Spleen (tissue), 13 donors: ENCODE results near the gene NR2C2. TPM values are rescaled to one million over a fixed set of nuclear protein-coding genes. Genes with fewer than 3 reads are reported as not detected.
A peak's percentile ranks its signal among the peaks of the same experiment; 100 is the strongest.

Experiments
- DNase-seq: peaks from one replicate; pipeline ENCODE4 v3.0.0-alpha.2; 2020
- H3K27ac ChIP-seq, 8 donors: fragments of 200-600 bp; sonication (generic) in 7 of 8; 1 replicate in 4 of 8; 2 replicates in 4 of 8; pipeline versions ENCODE4 v1.5.0 to v1.8.0; 2016 to 2021; ENCODE audit warnings: inconsistent platforms in 4 of 8, mild to moderate bottlenecking in 4 of 8, moderate library complexity in 1 of 8
- H3K27me3 ChIP-seq, 7 donors: fragments of 200-600 bp; sonication (generic) in 6 of 7; replicated peaks in 1 of 7; 1 replicate in 4 of 7; 2 replicates in 3 of 7; pipeline versions ENCODE4 v1.5.0 to v1.8.0; 2016 to 2021; ENCODE audit warnings: inconsistent platforms in 3 of 7, mild to moderate bottlenecking in 1 of 7
- H3K36me3 ChIP-seq, 6 donors: fragments of 200-600 bp; sonication (generic) in 5 of 6; 1 replicate in 4 of 6; 2 replicates in 2 of 6; pipeline versions ENCODE4 v1.5.0 to v1.8.0; 2016 to 2021; ENCODE audit warnings: inconsistent platforms in 2 of 6
- H3K4me1 ChIP-seq, 6 donors: fragments of 200-600 bp; sonication (generic) in 5 of 6; 1 replicate in 3 of 6; 2 replicates in 3 of 6; pipeline versions ENCODE4 v1.5.0 to v1.8.0; 2016 to 2021; ENCODE audit warnings: inconsistent platforms in 3 of 6
- H3K4me3 ChIP-seq, 8 donors: fragments of 200-600 bp; sonication (generic) in 7 of 8; 1 replicate in 4 of 8; 2 replicates in 4 of 8; pipeline versions ENCODE4 v1.5.0 to v1.8.0; 2016 to 2021; ENCODE audit warnings: inconsistent platforms in 4 of 8, mild to moderate bottlenecking in 4 of 8, moderate library complexity in 2 of 8
- H3K9me3 ChIP-seq, 8 donors: fragments of 200-600 bp; sonication (generic) in 7 of 8; 1 replicate in 4 of 8; 2 replicates in 4 of 8; pipeline versions ENCODE4 v1.5.0 to v1.8.0; 2016 to 2021; ENCODE audit warnings: inconsistent platforms in 4 of 8
- CTCF ChIP-seq, 11 experiments: fragments of 200-600 bp in 7 of 11; fragments of 450-650 bp in 4 of 11; sonication (generic) in 4 of 11; IDR thresholded peaks in 8 of 11; conservative IDR thresholded peaks in 3 of 11; 1 replicate in 7 of 11; 2 replicates in 4 of 11; pipeline versions ENCODE4 v1.4.0 to v1.8.0; 2016 to 2021; ENCODE audit warnings: antibody characterized with exemption in 11 of 11, inconsistent platforms in 4 of 11, mild to moderate bottlenecking in 1 of 11
- POLR2A ChIP-seq, 3 donors: fragments of 450-650 bp; IDR thresholded peaks; one replicate each; pipeline ENCODE4 v1.5.1; 2017; ENCODE audit warnings: antibody characterized with exemption in 3 of 3, mild to moderate bottlenecking in 1 of 3
- POLR2AphosphoS5 ChIP-seq, 3 donors: sonication (generic); formaldehyde crosslinking; IDR thresholded peaks; one replicate each; pipeline ENCODE4 v1.5.1; 2017; ENCODE audit warnings: antibody characterized with exemption in 3 of 3
- WGBS, 5 donors: extraction: QIAGEN DNeasy Blood & Tissue Kit in 3 of 5; methylation state at CpG; one replicate each; pipeline versions ENCODE4 v1.1.5 to v1.1.7; 2013 to 2018; 5-methylcytosine and 5-hydroxymethylcytosine counted together
- intact Hi-C: fragments of 100-400 bp; cut with DNase I; formaldehyde crosslinking; loops from one replicate; pipeline ENCODE4 v1.15.0; 2023; ENCODE audit warnings: low total_unique reads
- long read RNA-seq, 2 donors: transcript quantifications; one replicate each; lab custom pipeline, GENCODE V29; 2026
- polyA plus RNA-seq, 3 donors: library from polyadenylated mRNA; stranded (reverse); fragments of 200-250 nt; gene quantifications; one replicate each; pipeline ENCODE4 v1.2.1, GENCODE V29; 2013
- total RNA-seq, 7 donors: library from RNA; depleted of rRNA in 3 of 7; stranded (reverse); fragments of >200 nt in 3 of 7; fragmentation: NEBNext Ultra II Directional in 4 of 7; extraction: Animal tissue kit (Norgen Biotek cat#: 25700) in 4 of 7; gene quantifications; one replicate each; pipeline versions ENCODE4 v1.1.0 to v1.2.1, GENCODE V29; 2016 to 2021
- donor health status: healthy with polysubstance abuse.
- donor health status: DM: no; HTN: no; CAD: no; lungs with moderate emphysema.
- donor health status: DM: no; HTN: no; CAD: no.
- donor health status: Bipolar disorder and iron deficiency.
- donor health status: healthy.
- donor health status: DM: no; HTN: no; CAD: no.
- donor health status: DM: yes; HTN: yes; CAD: no.

The NR2C2 gene
- total RNA-seq (10 to 100 TPM; 55.9 to 75.5 (median 64.1) TPM), polyA plus RNA-seq (10 to 100 TPM in 1 of 3 donors, 1 to 10 TPM in 2; 7.2 to 10.3 (median 7.8) TPM)
- long read RNA-seq, donor 1, partial matches to known transcripts = 0 of 2 reads
- long read RNA-seq, donor 1, other reads (novel, unspliced or antisense) = 0 of 2 reads
- long read RNA-seq, donor 2, partial matches to known transcripts = 6 of 8 reads
- long read RNA-seq, donor 2, other reads (novel, unspliced or antisense) = 0 of 8 reads

GRCh38 chr3:14947100-14947885 lies at the start of gene NR2C2:
Gene NR2C2, plus strand, starts transcription at chr3:14947583. Its CDS starts 56,332 bp downstream, at chr3:15003915.
- Histone ChIP-seq H3K27ac (peak within 1 kb of the TSS; percentile 94 to 100 (median 99)), H3K4me1 (peaks cover 35 to 85% (median 63%) of the 10 kb centered on the region in 6 donors), H3K27me3 (no peaks in the 10 kb centered on the region), H3K36me3 (peaks cover 0 to 35% (median 23%) of the 10 kb centered on the region in 6 donors), H3K9me3 (no peaks in the 10 kb centered on the region), H3K4me3 (peak within 1 kb of the TSS; percentile 70 to 94 (median 84))
- WGBS, 5 donors = 0 to 2% (median 1%) methylated on average over 20 to 108 of the region's 108 CpGs
- peak; percentile 87 to 90 (median 90) for TF ChIP-seq POLR2AphosphoS5 (IDR thresholded peaks at IDR 0.05)
- TF ChIP-seq POLR2A (IDR thresholded peaks at IDR 0.05) = peak in 2 of 3 donors; percentile 54 to 56
- TF ChIP-seq CTCF (IDR thresholded peaks at IDR 0.05 in 8 of 11, conservative IDR thresholded peaks at IDR 0.05 in 3 of 11) = no peak
- intact Hi-C loops = loop anchor here (10.0 kb wide), 1 partner anchor 98 kb away; no protein-coding TSS in a partner anchor
- DNase-seq = peak; percentile 97

GRCh38 chr3:14898929-14899328 lies 48.5 kb upstream of the NR2C2 start:
- H3K27me3 ChIP-seq = peaks cover 0 to 17% (median 0%) of the 10 kb centered on the region in 7 donors
- peaks cover 0 to 7% (median 0%) of the 10 kb centered on the region in 6 donors for H3K4me1 ChIP-seq
- DNase-seq = no peak
- TF ChIP-seq POLR2A (IDR thresholded peaks at IDR 0.05) (no peak), POLR2AphosphoS5 (IDR thresholded peaks at IDR 0.05) (no peak), CTCF (IDR thresholded peaks at IDR 0.05 in 8 of 11, conservative IDR thresholded peaks at IDR 0.05 in 3 of 11) (no peak)
- no peak overlapping the region for H3K4me3 ChIP-seq
- peak overlapping the region in 1 of 8 donors; percentile 4 for H3K27ac ChIP-seq
- intact Hi-C loops = no loop called here
- no peaks in the 10 kb centered on the region for H3K9me3 ChIP-seq
- 43 to 49% (median 47%) methylated on average over 7 of the region's 7 CpGs for WGBS, 5 donors
- H3K36me3 ChIP-seq = peaks cover 0 to 46% (median 5%) of the 10 kb centered on the region in 6 donors

- 88 to 96% (median 94%) methylated on average over 9 of the region's 9 CpGs for WGBS, 5 donors
- TF ChIP-seq POLR2A (IDR thresholded peaks at IDR 0.05) (no peak), POLR2AphosphoS5 (IDR thresholded peaks at IDR 0.05) (no peak), CTCF (IDR thresholded peaks at IDR 0.05 in 8 of 11, conservative IDR thresholded peaks at IDR 0.05 in 3 of 11) (no peak)
- intact Hi-C loops = no loop called here
- Histone ChIP-seq H3K27me3 (peaks cover 0 to 17% (median 0%) of the 10 kb centered on the region in 7 donors), H3K4me1 (peaks cover 0 to 7% (median 0%) of the 10 kb centered on the region in 6 donors), H3K9me3 (peaks cover 0 to 3% (median 0%) of the 10 kb centered on the region in 8 donors), H3K27ac (no peak overlapping the region), H3K36me3 (peaks cover 0 to 46% (median 5%) of the 10 kb centered on the region in 6 donors), H3K4me3 (no peak overlapping the region)
- DNase-seq = no peak
Observed at GRCh38 chr3:14899993-14900618, 47.3 kb upstream of the NR2C2 start.
